GM20000 (cell line): ENCODE results near the gene PRKD1.

Source experiments
- DNase-seq: peaks from one replicate; pipeline ENCODE4 v3.0.0; 2012; ENCODE audit warnings: low spot score
- TF ChIP-seq, protein P1 (sequence below): IDR thresholded peaks from 2 replicates; pipeline ENCODE4 v1.5.1; 2012; ENCODE audit warnings: mild to moderate bottlenecking, control low read depth; ENCODE audit errors: extremely low read depth, missing control alignments

PRKD1 gene

GRCh38 chr14:29806124-29806517, 121.5 kb downstream of the PRKD1 start:
- no peak for DNase-seq
- TF ChIP-seq, protein P1, sequence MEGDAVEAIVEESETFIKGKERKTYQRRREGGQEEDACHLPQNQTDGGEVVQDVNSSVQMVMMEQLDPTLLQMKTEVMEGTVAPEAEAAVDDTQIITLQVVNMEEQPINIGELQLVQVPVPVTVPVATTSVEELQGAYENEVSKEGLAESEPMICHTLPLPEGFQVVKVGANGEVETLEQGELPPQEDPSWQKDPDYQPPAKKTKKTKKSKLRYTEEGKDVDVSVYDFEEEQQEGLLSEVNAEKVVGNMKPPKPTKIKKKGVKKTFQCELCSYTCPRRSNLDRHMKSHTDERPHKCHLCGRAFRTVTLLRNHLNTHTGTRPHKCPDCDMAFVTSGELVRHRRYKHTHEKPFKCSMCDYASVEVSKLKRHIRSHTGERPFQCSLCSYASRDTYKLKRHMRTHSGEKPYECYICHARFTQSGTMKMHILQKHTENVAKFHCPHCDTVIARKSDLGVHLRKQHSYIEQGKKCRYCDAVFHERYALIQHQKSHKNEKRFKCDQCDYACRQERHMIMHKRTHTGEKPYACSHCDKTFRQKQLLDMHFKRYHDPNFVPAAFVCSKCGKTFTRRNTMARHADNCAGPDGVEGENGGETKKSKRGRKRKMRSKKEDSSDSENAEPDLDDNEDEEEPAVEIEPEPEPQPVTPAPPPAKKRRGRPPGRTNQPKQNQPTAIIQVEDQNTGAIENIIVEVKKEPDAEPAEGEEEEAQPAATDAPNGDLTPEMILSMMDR: no peak

DNA sequence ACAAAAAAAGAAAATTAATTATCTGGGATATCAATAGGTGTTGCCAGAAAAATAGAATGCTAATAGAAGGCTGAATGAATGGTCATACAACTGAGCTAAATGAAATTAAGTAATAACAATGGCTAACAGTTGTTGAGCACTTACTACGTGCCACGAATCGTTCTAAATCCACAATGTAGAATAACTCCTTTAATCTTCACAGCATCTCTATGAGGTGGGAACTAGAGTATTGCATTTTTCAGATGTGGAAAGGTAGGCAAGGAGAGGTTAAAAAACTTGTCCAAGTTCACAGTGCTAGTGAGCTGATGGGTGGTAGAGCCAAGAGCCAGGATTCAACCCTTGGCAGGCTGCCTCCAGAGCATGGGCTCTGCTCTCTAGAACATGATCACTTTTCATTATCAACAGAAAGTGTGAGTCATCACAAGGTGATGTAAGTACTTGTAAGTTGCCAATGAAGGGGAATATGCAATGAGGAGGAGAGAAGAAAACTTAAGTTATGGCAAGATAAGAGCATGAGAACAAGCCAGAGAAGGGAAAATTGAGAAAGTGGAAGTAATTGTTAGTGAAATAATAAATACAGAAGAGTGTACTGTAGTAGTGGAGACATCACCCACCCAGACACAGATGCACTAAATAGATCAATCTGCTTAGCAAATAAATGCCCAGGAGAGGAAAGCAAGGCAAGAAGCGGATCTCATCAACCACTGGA, 122.1 kb downstream of the PRKD1 start:
- no peak for DNase-seq
- TF ChIP-seq, protein P1: no peak

DNA sequence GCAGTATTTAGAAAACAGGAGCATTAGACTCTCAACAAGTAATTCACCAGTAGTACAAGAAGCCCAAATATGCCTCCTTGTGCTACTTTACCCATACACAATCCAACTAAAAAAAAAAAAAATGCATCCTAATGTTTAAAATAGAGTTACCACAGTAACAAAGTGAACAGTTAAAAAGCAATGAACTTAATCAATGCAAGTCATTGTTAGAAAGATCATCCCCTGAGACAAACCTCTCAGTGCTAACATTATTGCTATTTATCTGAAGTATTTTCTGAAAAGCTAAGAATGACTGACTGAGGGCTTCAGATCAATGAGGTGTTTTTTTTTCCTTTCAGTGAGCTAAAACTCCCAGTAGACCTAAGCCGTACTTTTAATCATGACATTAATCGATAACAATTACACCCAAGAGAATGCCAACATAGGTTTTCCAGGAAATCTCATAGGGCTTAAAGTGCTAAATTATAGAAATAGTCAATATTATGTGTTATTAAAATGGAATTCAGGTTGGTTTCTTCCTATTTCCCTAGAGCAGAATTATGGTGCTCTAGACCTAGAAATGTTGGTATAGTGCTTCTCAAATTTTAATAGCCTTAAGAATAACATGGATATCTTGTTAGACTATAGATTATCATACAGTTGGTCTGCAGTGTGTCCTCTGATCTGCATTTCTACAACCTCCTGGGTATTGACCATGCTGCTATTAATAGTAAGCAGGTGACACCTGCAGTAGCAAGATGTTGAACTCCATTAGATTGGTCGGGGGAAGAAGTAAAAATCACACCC, 123.0 kb downstream of the PRKD1 start:
- TF ChIP-seq, protein P1: no peak
- DNase-seq: no peak

GRCh38 chr14:29803045-29803444, 124.6 kb downstream of the PRKD1 start:
- DNase-seq: no peak
- TF ChIP-seq, protein P1: no peak

DNA sequence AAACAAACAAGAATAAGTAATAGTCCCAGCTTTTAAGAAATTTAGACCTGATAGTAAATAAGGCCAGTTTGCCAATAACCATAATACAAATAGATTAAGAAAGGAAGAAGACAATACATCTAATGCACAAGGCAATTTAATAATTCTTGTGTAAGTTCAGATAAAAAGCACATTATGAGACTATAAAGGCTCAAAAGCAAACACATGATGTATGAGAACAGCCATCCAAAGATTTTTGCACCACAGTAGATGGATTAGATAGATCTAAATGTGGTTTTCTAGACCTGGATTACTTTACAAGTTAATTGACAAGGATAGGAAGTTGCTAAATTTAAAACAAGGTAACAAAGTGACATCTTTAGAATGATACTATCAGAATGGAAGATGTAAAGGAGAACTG, 125.4 kb downstream of the PRKD1 start:
- TF ChIP-seq, protein P1: no peak

DNA sequence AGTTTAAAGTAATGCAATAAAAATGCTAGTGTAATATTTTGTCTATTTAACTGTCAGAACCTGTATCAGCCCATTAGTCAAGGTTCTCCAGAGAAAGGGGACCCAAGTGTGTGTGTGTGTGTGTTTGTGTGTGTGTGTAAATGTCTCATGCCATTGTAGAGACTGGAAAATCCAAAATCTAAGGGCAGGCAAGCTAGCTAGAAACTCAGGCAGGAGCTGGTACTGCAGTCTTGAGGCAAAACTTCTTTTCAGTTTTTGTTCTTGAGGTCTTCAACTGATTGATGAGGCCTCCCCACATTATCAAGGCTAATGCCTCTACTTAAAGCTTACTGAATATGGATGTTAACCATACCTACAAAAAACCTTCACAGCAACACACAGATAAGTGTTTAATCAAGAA, 126.7 kb downstream of the PRKD1 start:
- TF ChIP-seq, protein P1: no peak
- DNase-seq: no peak

More for the DNA sequence above, 125.4 kb downstream of the PRKD1 start:
- DNase-seq: no peak

DNA sequence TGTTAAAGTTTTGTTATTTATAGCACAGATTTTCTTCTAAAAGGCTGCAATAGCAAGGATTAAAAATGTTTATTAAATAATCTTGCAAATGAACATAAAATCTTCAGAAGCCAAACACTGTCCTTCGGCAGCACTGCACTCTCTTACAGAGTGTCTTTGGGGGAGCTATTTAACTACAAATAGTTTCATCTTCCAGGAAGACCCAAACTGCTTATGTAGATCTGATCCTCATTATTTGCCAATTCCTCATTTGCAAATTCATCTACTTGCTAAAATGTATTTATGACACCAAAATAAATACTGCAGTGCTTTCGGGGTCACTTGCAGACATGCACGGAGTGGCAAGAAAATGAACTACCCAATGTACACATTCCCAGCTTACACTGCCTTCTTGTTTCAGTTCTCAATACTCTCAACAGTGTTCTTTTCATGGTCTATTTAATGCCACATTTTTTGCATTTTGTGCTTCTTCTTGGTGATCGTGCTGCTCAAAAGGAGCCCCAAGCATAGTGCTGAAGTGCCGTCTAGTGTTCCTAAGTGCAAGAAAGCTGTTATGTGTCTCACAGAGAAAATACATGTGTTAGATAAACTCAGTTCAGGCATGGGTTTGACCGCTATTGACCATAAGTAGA, 128.1 kb downstream of the PRKD1 start:
- DNase-seq: no peak

More for the DNA sequence above, 128.1 kb downstream of the PRKD1 start:
- TF ChIP-seq, protein P1: no peak
